WTC11 (cell line): ENCODE measurements around the gene RALY.

ENCODE experiments used
- AR ChIP-seq: fragments of 250-450 bp; sonication (Bioruptor Pico); IDR thresholded peaks from 2 replicates; pipeline ENCODE4 v1.9.0; 2021; ENCODE audit warnings: mild to moderate bottlenecking
- CBFB ChIP-seq: sonication (generic); formaldehyde crosslinking; IDR thresholded peaks from 2 replicates; pipeline ENCODE4 v1.8.1; 2022; ENCODE audit warnings: mild to moderate bottlenecking, low read depth, missing genetic modification reagents
- CTCF ChIP-seq: fragments of 200-600 bp; IDR thresholded peaks from 2 replicates; pipeline ENCODE4 v1.8.0; 2022; ENCODE audit warnings: antibody characterized with exemption
- ESRRA ChIP-seq: sonication (generic); formaldehyde crosslinking; IDR thresholded peaks from 2 replicates; pipeline ENCODE4 v1.8.1; 2022; ENCODE audit warnings: mild to moderate bottlenecking, missing genetic modification reagents, borderline replicate concordance
- FOXP1 ChIP-seq: sonication (generic); formaldehyde crosslinking; IDR thresholded peaks from 2 replicates; pipeline ENCODE4 v1.8.0; 2022; ENCODE audit warnings: missing genetic modification reagents, mild to moderate bottlenecking, moderate library complexity, borderline replicate concordance
- FOXP4 ChIP-seq: sonication (generic); formaldehyde crosslinking; IDR thresholded peaks from 2 replicates; pipeline ENCODE4 v1.8.0; 2022; ENCODE audit warnings: mild to moderate bottlenecking, missing genetic modification reagents
- GABPB1 ChIP-seq: sonication (generic); formaldehyde crosslinking; IDR thresholded peaks from 2 replicates; pipeline ENCODE4 v1.8.1; 2023; ENCODE audit warnings: mild to moderate bottlenecking, missing genetic modification reagents
- HMGXB4 ChIP-seq: sonication (generic); formaldehyde crosslinking; IDR thresholded peaks from 2 replicates; pipeline ENCODE4 v1.8.1; 2023; ENCODE audit warnings: mild to moderate bottlenecking, moderate library complexity, missing genetic modification reagents
- IRF2 ChIP-seq: sonication (generic); formaldehyde crosslinking; IDR thresholded peaks from 2 replicates; pipeline ENCODE4 v1.8.0; 2022; ENCODE audit warnings: low read depth, missing genetic modification reagents, borderline replicate concordance
- MAX ChIP-seq: sonication (generic); formaldehyde crosslinking; IDR thresholded peaks from 2 replicates; pipeline ENCODE4 v1.8.0; 2022; ENCODE audit warnings: mild to moderate bottlenecking, missing genetic modification reagents
- SP1 ChIP-seq: sonication (generic); formaldehyde crosslinking; conservative IDR thresholded peaks from 2 replicates; pipeline ENCODE4 v1.8.1; 2022; ENCODE audit warnings: missing genetic modification reagents
- ZNF423 ChIP-seq: fragments of 250-450 bp; sonication (Bioruptor Pico); IDR thresholded peaks from 2 replicates; pipeline ENCODE4 v2.1.2; 2022; ENCODE audit warnings: mild to moderate bottlenecking, moderate library complexity

GRCh38 chr20:34102342-34102741, 108.6 kb downstream of the RALY start:
- TF ChIP-seq CTCF (no peak), IRF2 (CRISPR knock-in tag) (no peak), FOXP4 (CRISPR knock-in tag) (no peak), CBFB (CRISPR knock-in tag) (no peak), GABPB1 (no peak), MAX (CRISPR knock-in tag) (no peak), ZNF423 (no peak), FOXP1 (CRISPR knock-in tag) (no peak), HMGXB4 (no peak), ESRRA (CRISPR knock-in tag) (no peak), AR (CRISPR knock-in tag) (no peak), SP1 (CRISPR knock-in tag) (no peak)
